Lower leg skin (tissue), 4 donors: ENCODE data around the gene OR7G3. TPM values are rescaled to one million over a fixed set of nuclear protein-coding genes. Genes with fewer than 3 reads are reported as not detected.

Experiments
- DNase-seq, 2 donors: peaks; one replicate each; pipeline ENCODE4 v3.0.0-alpha.2; 2019; ENCODE audit warnings: low spot score in 2 of 2
- H3K4me3 ChIP-seq: fragments of 200-600 bp; sonication (generic); 2 replicates; pipeline ENCODE4 v1.5.1; 2017; ENCODE audit warnings: mild to moderate bottlenecking, low read depth; ENCODE audit not compliant: poor library complexity, severe bottlenecking
- POLR2A ChIP-seq, 2 donors: fragments of 450-650 bp; IDR thresholded peaks; one replicate each; pipeline ENCODE4 v1.6.1; 2016 to 2017; ENCODE audit warnings: antibody characterized with exemption in 2 of 2, mild to moderate bottlenecking in 1 of 2, moderate library complexity in 1 of 2
- WGBS, 2 donors: methylation state at CpG; one replicate each; pipeline ENCODE4 v1.1.5; 2018; 5-methylcytosine and 5-hydroxymethylcytosine counted together
- intact Hi-C: fragments of 100-400 bp; cut with DNase I; formaldehyde crosslinking; loops from one replicate; pipeline ENCODE4 v1.15.0; 2023; ENCODE audit warnings: low total_unique reads
- total RNA-seq, 4 donors: library from RNA; depleted of rRNA; stranded (reverse); fragments of >200 nt; gene quantifications; one replicate each; pipeline ENCODE4 v1.1.0, GENCODE V29; 2016
- TF ChIP-seq, protein P1 (sequence below), 3 donors: fragments of 450-650 bp; IDR thresholded peaks; one replicate each; pipeline ENCODE4 v1.5.1; 2016; ENCODE audit warnings: antibody characterized with exemption in 3 of 3, mild to moderate bottlenecking in 3 of 3, moderate library complexity in 2 of 3

OR7G3 gene
- total RNA-seq, 4 donors from 2014 or later = not detected

DNA sequence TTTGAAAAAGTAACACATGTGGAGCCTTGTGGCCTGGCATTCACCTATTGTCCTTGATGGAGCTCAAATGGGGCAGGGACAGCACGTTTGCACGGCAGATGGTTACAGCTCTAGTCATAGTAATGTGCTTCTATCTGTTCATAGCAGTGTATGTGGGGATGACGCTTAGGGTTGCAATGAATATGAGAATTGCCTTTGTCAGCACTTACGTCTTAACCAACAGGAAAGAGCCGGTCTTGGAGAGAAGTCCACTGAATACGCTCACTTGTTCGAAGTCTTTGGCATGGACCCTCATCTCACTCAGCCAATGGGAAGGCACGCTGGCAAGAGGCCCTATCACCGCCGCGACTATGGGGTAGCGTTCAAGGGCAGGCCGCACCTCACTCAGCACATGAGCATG, 33.1 kb upstream of the OR7G3 start:
- 96 to 99% methylated on average over 13 of the region's 13 CpGs for WGBS, 2 donors
- DNase-seq = no peak
- intact Hi-C loops = no loop called here
- H3K4me3 ChIP-seq = no peak overlapping the region
- TF ChIP-seq POLR2A (IDR thresholded peaks at IDR 0.05) = no peak
- TF ChIP-seq, protein P1, sequence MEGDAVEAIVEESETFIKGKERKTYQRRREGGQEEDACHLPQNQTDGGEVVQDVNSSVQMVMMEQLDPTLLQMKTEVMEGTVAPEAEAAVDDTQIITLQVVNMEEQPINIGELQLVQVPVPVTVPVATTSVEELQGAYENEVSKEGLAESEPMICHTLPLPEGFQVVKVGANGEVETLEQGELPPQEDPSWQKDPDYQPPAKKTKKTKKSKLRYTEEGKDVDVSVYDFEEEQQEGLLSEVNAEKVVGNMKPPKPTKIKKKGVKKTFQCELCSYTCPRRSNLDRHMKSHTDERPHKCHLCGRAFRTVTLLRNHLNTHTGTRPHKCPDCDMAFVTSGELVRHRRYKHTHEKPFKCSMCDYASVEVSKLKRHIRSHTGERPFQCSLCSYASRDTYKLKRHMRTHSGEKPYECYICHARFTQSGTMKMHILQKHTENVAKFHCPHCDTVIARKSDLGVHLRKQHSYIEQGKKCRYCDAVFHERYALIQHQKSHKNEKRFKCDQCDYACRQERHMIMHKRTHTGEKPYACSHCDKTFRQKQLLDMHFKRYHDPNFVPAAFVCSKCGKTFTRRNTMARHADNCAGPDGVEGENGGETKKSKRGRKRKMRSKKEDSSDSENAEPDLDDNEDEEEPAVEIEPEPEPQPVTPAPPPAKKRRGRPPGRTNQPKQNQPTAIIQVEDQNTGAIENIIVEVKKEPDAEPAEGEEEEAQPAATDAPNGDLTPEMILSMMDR (IDR thresholded peaks at IDR 0.05) = no peak

DNA sequence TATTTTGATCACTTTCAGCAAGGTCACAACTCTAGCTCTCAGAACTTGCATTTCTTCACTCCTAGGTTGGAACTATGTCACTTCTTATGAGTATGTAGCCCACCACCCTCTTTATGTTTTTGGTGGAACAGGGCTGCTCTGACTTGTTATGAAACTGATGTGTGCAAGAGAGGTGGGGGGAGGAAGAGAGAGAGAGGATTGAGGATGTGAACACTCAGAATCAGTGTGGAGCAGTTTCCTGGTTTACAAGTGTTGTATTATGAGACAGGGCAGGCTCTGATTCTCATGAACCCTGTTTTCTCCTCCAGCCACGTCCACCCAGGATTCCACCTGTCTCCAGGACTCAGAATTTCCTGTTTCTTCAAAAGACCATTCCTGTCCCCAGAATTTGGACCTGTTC, 29.6 kb upstream of the OR7G3 start:
- DNase-seq = no peak
- H3K4me3 ChIP-seq = no peak overlapping the region
- intact Hi-C loops = no loop called here
- TF ChIP-seq, protein P1 (IDR thresholded peaks at IDR 0.05) = no peak
- TF ChIP-seq POLR2A (IDR thresholded peaks at IDR 0.05) = no peak
- 83 to 88% methylated on average over 1 of the region's 1 CpG for WGBS, 2 donors

DNA sequence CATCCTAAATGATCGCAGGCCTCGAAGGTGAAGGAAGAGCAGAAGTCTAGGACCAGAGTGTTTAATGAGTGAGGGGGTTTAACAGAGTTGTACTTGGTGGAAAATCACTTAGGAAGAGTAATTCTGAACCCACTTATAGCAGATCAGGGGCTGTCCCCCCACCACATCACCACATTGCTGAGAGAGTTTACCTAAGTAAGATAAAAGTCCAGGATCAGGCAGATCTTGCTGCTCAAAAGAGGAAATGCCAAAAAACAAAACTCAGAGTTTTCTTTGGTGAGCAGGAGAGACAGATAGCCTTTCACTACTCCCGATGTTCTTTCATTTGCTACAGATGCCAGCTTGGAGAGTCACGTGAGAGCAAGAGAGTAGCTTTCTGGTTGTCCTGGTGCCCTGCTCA, 28.8 kb upstream of the OR7G3 start:
- intact Hi-C loops = no loop called here
- 91 to 95% methylated on average over 4 of the region's 4 CpGs for WGBS, 2 donors
- H3K4me3 ChIP-seq = no peak overlapping the region
- no peak for TF ChIP-seq POLR2A (IDR thresholded peaks at IDR 0.05)
- TF ChIP-seq, protein P1 (IDR thresholded peaks at IDR 0.05) = no peak
- DNase-seq = no peak

DNA sequence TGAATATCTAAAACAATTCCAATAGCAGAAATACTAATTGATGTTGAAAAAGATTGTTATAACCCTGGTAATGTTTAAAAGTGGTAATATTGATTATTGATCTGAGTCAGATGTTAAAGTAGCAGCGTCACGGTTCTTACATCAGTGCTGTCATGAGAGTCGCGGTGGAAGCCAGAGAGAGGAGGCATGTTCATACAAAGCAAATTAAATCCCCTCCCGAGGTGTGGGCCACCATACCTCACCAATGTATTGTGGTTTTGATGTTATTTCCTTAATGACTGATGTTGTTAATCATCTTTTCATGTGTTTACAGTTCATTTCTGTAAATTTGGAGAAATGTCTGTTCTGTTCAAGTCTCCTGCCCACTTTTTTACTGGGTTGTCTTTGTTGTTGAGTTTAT, 24.6 kb upstream of the OR7G3 start:
- intact Hi-C loops = no loop called here
- 87 to 91% methylated on average over 5 of the region's 5 CpGs for WGBS, 2 donors
- no peak overlapping the region for H3K4me3 ChIP-seq
- no peak for TF ChIP-seq POLR2A (IDR thresholded peaks at IDR 0.05)
- TF ChIP-seq, protein P1 (IDR thresholded peaks at IDR 0.05) = no peak
- no peak for DNase-seq

DNA sequence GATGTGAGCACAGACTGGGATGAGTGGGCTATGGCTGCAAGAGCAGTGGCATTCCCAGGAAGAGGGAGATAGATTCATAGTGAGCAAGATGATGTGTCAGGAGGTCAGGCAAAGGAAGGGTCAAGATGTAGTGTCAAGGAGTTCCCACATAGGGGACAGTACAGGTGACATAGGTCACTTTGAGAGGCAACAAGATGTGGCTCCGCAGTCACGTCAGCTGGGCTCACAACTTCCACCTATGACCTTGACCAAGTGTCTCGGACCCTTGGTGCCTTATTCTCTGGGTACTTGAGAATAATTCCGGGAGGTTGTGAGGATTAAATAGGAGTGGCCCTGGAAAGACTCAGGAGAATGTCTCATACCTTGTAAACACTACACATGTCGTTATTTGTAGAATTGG, 23.9 kb upstream of the OR7G3 start:
- DNase-seq = no peak
- H3K4me3 ChIP-seq = no peak overlapping the region
- WGBS, 2 donors = 88 to 98% methylated on average over 5 of the region's 5 CpGs
- TF ChIP-seq, protein P1 (IDR thresholded peaks at IDR 0.05) = no peak
- no peak for TF ChIP-seq POLR2A (IDR thresholded peaks at IDR 0.05)
- intact Hi-C loops = no loop called here

DNA sequence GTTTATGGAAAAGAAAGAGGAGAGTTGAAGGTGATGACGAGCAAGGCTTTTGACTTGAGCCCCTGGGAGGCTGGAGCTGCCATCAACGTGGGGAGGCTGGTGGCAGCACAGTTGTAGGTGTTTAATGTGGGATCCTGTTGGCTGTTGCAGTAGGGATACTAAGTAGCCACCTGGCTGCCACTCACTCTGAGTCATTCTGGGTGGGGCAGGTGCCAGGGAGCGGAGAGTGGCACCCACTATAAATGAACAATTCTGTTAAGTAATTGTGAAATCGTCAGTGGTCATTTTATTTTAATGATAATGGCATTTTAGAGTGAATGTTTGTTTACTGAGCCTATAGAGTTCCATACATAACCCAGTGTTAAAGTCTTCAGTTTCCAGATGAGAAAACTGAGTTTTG, 23.2 kb upstream of the OR7G3 start:
- TF ChIP-seq POLR2A (IDR thresholded peaks at IDR 0.05) = no peak
- TF ChIP-seq, protein P1 (IDR thresholded peaks at IDR 0.05) = no peak
- WGBS, 2 donors = 90 to 93% methylated on average over 4 of the region's 4 CpGs
- peak in 1 of 2 donors; percentile 42 for DNase-seq
- no peak overlapping the region for H3K4me3 ChIP-seq
- intact Hi-C loops = loop anchor here (10.0 kb wide), 1 partner anchor 1525 kb away; no protein-coding TSS in a partner anchor
